T-helper 1 cell treated with Interleukin-12 subunit alpha and Interleukin-12 subunit beta and Interleukin-4 antibody, amounts not matched to agents 30 ng/mL and 1 ng/mL, for 36 hours (primary cell): ENCODE data around the gene ZBTB1. TPM values are rescaled to one million over a fixed set of nuclear protein-coding genes. Genes with fewer than 3 reads are reported as not detected.
"Not testable (repeated sequence)": the region's sequence is repeated elsewhere in the genome, so short reads cannot be mapped to it uniquely, and the experiment has no call there.

Experiments
- intact Hi-C: fragments of 100-400 bp; cut with micrococcal nuclease; formaldehyde crosslinking; loops from one replicate; pipeline ENCODE4 v1.15.1; 2024
- total RNA-seq: library from RNA; stranded (reverse); gene quantifications from 2 replicates; pipeline ENCODE4 v1.2.3, GENCODE V29; 2022

Gene ZBTB1
- total RNA-seq, 1 donor from 2014 or later = 77.6 TPM

DNA sequence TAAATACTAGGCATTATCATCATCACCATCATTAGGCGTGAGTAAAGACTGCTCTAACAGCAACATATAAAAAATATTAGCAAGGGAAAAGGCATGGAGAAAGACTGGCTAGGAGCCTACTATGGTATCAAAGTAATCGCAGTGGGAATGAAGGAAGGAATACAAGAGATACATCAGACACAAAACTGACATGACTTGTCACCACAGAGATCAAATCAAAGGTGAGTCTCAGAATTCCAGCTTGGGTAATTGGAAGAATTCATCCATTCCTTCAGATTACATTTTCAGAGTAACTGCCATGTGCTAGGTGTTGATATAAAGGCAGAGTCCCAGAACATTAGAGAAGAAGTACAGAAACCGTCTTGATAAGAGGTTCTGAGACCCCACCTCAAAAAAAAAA lies 11.1 kb upstream of the ZBTB1 start:
- intact Hi-C loops = no loop called here

DNA sequence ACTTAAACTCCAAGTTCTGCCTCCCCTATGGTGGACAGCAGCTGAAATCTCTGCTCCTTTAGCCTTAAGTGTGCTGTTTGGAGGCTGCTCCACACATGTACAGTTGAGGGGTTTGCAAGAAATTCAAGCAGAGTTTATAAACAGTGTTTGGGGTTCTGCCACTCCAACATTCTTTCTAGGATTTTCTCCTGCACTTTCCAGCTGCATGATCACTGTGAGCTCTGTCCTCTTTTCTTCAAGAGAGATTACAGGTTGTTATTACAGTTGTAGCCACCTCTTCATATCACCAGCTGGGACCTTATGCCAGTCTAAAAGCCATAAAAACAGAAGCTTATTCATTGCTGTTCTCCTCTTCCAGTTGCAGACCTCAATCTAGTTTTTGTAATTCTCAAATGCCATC lies 9.3 kb upstream of the ZBTB1 start:
- intact Hi-C loops = no loop called here

DNA sequence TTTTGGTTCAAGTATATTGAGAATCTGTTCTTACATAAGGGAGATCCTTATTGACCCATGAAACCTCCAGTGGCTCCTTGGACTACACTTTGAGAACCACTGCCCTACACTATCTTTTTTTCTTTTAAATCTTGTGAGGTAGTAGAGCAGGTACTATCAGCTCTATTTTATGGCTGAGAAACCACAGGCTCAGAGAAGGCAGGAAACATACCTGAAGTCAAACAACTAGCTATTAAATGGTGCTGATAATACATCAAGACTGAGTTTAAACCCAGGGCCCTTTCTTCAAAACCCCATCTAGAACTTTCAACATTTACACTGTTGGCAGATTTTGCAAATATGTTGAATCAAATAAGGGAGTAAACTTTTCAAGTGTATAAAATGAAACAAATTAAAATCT lies 7.8 kb upstream of the ZBTB1 start:
- intact Hi-C loops = no loop called here

DNA sequence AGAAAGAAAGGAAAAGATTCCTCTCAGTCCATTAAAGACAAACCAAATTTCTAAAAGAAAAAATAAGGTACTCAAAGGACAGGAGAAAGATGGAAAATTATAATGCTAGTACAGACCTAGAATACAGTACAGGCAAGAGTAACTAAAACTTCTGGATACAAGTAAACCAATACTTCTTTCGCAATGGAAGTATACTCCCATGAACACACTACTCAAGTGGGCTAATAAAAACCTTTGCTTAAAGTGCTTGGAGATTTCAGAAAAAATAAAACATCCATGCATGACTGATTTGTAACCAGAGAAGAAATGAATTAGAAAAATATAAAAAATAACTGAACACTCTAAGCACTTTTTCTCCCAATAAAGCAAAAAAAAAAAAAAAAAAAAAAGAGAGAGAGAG lies 4.5 kb upstream of the ZBTB1 start:
- intact Hi-C loops = loop anchor here (5.0 kb wide), 2 partner anchors 222 to 1023 kb away; no protein-coding TSS in a partner anchor

DNA sequence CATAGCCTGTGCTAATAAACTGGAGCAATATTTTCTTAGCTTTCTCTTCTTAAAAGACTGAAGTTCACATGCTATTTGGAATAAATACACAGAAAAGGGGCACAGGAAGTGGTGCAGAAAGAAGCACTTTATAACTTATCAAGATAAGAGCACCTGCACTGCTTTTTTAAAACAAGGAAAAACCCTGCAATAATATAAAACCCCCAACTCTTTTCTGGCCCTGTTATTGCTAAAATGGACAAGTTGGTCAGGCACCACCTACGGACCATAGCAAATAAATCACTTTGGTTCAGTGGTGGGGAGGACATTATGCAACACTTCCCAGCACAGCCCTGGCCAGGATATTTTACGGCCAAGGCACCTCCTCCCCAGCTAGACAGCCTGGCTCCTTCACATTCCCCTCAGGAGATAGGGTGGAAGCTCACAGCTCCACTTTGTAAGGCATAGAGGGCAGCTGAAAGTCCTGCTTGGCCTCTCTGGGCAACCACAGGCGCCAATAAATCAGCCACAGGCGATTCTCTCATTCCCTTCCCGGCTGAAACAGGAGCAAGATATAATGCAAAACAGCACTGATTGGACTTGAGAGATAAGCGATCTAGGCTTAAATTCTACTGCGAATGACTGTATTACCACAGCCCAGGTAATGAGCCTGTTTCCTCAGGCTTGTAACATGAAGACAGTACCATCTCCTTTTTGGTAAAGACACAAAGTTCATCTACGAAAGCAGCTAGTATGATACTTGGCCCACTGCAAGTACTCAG lies 3.0 kb upstream of the ZBTB1 start:
- intact Hi-C loops = loop anchor here (1.0 to 5.0 kb wide), 7 partner anchors 23 to 1024 kb away; partner anchors contain the start of gene AKAP5

DNA sequence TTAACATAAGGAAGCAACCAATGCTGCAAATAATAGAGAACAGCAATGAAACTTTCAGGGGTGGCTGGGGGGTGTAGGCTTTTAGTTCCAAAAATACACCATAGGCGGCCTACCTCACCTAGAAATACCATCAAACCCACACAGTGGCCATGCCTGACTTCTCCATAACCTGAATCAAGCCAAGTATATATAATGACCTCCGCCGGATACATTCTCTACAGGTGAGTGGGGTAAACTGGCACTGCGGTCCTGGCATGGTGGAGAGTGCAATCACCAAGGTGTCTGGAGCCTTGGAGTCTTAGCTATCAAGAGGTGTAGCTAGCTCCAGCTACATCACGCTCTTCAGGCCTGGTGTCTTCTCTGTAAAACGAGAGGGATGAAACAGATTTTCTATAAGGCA lies 2.1 kb upstream of the ZBTB1 start:
- intact Hi-C loops = loop anchor here (2.0 to 5.0 kb wide), 6 partner anchors 24 to 1025 kb away; no protein-coding TSS in a partner anchor

DNA sequence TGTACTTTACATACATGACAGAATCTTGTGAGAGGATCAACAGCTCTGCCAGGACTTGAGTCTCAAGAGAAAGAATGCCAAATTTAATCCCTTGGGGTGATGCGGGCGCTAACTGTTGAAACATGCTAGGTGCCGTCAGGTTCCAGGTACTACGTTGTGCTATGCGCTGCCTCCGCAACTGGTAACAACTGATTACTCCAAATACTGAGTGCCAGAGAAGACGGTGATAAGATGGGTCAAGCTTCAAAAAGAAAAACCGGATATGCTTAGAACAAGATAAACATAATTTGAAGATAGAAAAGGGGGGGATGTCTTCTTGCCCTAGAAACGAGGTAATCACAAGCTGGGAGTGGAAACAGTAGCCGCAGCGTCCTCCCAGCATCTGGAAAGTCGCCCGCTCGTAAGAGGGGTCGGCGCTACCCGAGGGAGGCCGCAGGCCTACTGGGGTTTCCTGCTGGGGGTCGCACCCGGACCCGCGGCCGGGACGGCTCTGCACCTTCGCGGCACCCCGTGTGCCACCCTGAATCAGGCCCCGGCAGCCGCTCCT lies 1.6 kb upstream of the ZBTB1 start:
- intact Hi-C loops = loop anchor here (1.0 to 5.0 kb wide), 14 partner anchors 8 to 1026 kb away; partner anchors contain the start of genes CHURC1, HSPA2, MAX and MTHFD1

DNA sequence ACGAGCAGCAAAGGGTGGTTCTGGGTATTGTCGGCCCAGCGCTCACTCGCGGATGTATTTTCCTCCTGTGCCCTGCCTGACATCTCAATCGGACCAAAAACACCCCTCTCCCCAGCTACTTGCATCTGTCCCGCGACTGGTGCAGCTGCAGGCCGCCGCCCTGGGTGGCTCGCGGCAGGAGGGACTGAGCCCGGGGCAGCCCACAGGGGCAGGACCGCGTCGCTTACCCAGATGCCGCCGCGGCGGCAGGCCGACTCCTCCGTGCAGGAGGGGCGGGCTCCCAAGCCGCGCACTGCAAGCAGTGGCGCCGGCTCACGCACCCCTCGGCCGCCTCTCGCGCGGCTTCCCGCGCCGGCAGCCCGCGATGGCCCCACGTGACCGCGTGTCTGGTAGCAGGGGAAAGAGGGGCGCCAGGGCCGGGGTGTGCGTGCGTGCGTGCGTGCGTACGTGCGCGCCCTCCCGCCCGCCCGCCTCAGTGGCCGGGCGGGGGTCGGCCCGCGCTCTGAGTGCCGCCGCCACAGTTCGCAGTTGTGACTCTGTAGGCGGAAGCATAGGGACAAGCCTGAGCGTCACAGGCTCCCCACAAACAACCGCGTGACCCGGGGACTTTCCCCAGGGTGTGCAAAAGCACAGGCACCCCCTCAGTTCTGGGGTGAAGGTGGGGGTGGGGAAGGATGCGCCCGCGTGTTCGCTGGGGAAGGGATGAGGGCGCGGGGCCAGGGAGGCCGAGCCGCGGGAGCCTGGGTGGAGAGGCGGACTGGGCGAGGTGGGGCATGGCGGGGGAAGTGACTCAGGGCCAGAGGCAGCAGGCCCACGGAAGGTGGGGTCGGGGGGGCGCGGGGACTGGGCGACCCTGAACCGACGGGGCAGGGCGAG lies 898 bp upstream of the ZBTB1 start, which contains the start of gene ZBTB25:
Gene ZBTB25 (minus strand): TSS at position 405 of the 876 bp plus-strand sequence. CDS start 13,305 bp downstream, outside the sequence.
- intact Hi-C loops = loop anchor here (1.0 to 5.0 kb wide), 14 partner anchors 8 to 1026 kb away; partner anchors contain the start of genes CHURC1, HSPA2, MAX and MTHFD1

DNA sequence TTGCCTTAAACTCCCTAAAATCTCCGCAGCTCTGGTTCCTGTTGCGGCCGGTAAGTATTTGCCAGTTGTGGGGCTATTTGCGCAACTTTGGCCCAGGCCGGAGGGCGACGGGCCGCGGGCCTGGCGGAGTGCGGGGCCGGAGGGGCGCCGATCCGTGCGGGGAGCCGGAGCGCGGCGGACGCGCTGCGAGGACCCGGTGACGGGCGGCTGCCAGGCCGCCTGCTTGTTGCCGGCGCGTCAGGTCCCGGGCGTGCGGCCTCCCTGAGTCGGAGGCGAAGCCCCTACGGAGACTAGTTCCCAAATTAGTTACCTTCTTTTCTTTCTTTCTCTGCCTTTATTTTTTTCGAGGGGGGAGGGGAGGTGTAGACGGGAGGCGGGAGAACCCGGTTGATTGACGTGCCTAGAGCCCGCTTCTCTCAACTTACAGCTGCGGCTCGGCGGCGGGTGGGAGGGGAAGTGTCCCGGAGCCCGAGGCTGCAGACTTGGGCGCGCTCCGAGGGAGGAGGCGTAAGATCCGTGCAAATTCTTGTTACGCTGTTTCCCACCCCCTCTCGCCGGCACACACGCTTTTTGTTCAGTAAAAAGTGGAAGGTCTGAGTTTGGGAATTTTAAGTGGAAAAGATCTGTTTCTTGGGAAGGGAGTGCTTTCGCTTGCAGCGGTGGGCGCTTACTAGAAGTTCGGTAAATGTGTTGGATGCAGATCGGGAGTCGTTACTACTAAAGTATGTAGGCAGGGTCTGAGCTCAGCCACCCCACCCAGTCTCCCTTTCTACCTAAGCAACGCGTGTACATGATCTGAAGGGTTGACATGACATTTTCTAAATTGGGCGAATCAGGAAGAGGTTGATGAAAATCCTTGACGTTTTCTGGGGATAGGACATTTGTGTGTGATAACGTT lies 576 bp downstream of the ZBTB1 start:
- intact Hi-C loops = loop anchor here (5.0 kb wide), 2 partner anchors 217 to 1028 kb away; no protein-coding TSS in a partner anchor

DNA sequence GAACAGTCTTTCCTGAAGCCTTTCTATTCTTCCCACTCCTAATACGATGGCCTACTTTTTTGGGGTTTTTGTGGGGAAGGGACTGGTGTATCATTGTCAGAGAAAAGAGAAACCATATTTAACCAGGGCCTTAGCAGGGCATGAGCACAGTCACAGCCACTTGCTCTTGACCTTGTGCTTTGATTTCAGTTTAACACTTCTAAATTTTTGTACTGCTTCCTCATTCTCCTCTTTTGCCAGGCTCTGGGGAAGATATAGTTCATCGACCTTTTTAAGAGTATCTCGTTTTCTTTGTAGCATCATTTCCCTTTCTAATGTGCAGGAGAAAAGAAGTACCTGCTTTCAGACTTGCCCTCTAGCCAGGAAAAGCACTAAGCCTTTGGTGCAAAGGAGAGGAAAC lies 2.2 kb downstream of the ZBTB1 start:
- intact Hi-C loops = no loop called here

DNA sequence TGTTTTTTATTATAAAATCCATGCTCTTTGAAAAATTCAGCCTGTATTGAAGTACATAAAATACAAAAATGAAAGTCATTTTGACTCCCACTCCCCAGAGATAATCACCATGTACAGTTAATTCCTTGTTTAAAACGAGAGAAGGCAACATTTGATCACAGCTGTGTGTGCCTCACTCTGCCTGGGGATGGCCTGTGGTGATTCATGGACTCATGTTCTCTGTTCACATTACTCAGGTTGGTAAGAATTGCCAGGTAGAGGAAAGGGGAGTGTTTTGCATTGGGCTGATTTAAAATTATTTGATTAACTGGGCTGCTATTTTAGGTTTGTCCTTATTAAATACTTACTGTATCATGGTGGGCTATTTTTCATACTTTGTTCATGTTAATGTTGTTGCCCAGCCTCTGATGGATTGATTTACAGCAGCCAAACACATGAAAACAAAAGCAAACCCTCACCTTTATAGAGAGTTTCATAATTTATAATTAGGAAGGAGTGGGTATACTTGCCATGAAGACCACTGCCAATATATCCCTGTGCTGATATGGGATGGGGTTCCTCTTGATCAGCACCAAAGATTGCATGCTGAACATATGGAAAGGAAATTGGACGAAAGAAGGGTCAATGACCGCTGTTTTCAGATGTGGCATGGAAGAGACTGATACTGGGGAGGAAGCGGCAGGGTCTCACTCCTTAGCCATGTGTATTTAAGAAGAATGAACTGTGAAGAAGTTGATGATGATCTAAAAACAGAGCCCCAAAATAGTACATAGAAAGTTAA lies 3.0 kb downstream of the ZBTB1 start:
- intact Hi-C loops = no loop called here

DNA sequence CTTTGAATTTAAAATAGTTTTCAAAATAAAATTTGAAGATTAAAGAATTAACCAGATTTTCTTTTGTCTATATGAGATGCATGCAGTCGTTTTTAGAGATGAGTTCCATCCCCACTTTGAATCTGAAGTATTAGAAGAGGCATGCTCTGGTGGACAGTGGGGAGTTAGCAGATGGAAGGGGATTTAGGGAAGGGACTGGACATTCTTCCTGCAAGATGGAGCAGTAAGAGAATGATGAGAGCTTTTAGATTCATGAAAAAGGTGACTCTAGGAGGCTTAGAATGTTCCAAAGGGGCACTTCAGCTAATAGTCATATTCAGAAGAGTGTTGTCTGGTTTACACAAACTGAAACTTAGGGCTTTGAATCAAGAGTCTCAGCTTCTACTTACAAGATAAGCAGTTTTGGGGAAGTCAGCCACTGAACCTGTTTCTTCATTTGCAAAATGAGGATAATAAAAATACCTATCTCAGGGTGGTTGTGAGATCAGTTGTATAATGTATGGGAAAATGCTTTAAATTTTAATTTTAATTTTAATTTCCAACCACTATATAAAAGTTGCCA lies 3.7 kb downstream of the ZBTB1 start:
- intact Hi-C loops = no loop called here

DNA sequence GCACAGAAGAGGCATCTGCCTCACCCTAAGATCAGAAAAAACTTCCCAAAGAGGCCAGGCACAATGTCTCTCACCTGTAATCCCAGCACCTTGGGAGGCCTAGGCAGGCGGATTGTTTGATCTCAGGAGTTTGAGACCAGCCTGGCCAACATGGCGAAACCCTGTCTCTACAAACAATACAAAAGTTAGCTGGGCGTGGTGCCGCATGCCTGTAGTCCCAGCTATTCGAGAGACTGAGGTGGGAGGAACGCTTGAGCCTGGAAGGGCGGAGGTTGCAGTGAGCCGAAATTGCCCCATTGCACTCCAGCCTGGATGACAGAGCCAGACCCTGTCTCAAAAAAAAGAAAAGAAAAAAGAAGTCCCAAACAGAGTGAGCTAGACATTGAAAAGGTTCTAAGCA lies 4.5 kb downstream of the ZBTB1 start:
- intact Hi-C loops = no loop called here

DNA sequence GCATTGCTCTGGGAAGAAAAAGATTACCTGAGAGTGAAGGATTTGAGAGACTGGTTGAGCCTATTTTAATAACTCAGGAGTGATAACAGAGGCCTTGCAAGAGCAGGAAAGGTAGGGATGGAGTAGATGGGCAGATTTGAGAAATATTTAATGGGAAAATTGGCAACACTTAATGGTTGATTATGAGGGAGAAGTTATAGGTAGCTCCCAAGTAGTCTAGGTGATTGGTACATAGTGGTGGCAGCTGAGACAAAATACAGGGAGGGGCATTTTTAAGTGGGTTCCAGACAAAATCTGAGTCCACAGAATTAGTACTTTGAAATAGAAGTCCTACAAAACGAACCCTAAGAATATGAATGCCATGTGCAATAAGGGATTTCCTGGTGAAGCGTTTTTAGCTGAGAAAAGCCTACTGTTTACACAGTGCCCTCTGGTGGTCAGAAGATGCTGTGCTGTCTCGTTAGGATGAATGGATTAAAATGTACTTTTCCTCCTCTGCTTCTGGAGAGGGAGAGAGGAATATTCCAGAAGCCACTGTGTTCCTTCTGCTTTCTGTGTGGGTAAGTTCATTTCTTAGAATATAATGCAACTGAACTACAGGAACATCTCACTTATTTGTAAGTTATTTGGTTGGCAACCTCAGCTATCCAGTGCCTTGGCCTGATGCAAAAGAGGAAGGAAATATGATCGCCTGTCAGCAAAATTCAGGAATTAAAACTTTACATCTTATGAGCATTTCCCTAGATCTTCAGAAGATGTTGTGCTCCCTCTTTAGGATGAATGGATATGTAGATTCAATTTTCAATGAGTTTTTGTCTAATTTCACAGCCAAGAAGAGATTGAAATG lies 6.5 kb downstream of the ZBTB1 start:
- intact Hi-C loops = loop anchor here (1.0 to 2.0 kb wide), 6 partner anchors 8 to 167 kb away; partner anchors contain the start of genes AKAP5 and ZBTB25

DNA sequence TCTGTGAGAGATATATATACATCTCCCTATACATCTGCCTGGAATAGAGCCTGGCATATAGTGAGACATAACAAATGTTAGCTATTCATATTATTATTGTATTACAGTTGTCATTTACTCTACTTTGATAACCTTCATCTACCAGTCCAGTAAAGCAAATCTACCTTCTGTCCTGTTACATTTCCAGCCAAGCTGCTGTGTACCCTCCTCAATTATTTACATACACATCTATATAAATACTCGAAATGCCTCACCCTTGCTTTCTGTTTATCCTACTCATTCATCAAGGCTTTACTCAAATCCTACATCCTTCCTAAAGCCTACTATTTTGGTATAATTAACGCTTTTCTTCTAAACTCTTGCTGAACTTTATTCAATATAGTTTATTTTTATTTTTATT lies 8.7 kb downstream of the ZBTB1 start:
- intact Hi-C loops = no loop called here

DNA sequence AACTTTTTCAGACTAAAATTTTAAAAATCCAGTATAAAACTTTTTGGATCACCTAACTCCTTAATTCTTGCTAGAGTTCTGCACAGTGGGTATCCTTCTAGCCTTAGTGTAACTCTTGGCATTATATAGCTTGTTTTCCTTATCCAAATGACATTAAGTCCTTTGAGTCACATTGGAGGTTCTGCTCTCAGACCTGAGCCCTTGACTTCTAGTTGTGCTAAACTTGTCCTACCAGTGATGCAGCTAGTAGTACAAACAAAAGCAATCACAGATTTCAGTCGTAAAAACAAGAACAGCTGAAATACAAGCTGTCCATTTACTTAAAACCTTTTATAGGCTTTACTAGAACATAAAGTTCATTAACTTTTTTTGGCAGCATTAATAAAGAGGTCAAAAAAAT lies 10.5 kb downstream of the ZBTB1 start:
- intact Hi-C loops = no loop called here

DNA sequence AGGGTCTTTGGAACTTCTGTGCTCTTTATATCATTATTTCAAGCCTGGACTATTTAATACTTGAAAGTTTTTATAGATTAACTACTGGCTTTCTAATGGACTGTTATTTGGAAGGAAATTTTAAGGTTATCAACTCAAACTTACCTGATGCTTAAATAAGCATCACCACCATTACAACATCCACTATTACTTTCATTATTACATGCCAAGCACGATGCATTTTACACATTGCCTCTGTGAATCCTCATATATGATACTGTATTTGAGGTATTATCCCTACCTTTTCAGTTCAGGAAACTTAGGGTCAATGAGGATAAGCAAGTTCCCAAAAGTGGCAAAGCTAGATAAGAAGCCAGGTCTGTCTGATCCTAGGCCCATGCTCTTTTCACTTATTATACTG lies 12.4 kb downstream of the ZBTB1 start:
- intact Hi-C loops = no loop called here

DNA sequence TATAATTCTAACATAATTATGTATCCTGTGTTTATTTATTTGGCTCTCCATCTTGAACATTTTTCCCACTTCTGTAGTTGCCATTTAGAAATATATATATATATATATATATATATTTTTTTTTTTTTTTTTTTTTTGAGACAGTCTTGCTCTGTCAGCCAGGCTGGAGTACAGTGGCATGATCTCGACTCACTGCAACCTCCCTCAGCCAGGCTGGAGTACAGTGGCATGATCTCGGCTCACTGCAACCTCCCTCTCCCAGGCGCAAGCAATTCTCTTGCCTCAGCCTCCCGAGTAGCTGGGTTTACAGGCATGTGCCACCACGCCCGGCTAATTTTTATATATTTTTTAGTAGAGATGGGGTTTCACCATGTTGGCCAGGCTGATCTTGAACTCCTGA lies 13.1 kb downstream of the ZBTB1 start:
- intact Hi-C loops = not testable (repeated sequence)
